GM21515 (cell line): ENCODE measurements around the gene SNX27.
"Not testable (repeated sequence)": the region's sequence is repeated elsewhere in the genome, so short reads cannot be mapped to it uniquely, and the experiment has no call there.

Source experiments
- ATAC-seq: cut with Tn5 transposase; IDR thresholded peaks from one replicate; pipeline ENCODE4 v1.9.1; 2021; ENCODE audit not compliant: unreplicated experiment

The SNX27 gene

DNA sequence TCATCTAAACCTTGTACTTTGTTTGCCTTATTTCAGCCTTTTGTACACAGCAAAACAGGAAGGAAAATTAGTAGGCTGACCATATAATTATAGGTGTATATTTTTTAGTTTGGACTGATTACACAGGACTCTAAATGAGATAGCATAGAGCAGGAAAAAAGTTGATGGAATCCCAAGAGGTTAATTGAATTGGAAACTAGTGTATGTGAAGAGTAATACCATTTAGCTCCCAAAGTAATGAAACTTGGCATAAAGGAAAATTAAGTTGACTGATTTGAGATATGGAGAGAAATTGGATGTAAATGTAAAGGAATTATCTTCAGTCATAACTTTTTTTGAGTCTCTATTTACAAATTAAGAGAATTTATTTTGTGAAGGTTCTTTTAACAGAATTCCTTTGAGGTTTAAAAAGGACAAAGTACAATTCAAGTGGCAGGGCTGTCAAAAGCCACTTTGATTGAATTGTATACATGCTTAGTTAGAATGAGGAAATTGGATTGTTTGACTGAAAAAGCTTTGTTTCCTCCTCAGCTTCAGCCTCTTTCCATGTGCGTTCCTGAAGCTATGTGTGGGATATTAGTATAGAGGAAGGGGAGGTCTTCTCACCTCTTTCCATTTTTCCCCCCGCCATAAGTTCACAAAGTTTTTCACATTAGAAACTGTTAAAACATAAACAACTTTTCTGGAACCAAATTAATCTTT is 26.4 kb downstream of the SNX27 start:
- ATAC-seq, result no peak

DNA sequence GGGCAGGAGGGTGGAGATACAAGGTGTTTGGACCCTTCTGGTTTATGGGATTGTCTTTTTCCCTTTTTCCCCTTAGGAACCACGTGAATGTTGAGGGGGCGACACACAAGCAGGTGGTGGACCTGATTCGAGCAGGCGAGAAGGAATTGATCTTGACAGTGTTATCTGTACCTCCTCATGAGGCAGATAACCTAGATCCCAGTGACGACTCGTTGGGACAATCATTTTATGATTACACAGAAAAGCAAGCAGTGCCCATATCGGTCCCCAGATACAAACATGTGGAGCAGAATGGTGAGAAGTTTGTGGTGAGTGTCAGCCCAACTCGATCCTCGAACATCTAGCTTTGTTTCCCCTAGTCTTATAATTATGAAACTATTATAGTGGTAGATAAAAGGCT is 27.0 kb downstream of the SNX27 start:
- no peak for ATAC-seq

DNA sequence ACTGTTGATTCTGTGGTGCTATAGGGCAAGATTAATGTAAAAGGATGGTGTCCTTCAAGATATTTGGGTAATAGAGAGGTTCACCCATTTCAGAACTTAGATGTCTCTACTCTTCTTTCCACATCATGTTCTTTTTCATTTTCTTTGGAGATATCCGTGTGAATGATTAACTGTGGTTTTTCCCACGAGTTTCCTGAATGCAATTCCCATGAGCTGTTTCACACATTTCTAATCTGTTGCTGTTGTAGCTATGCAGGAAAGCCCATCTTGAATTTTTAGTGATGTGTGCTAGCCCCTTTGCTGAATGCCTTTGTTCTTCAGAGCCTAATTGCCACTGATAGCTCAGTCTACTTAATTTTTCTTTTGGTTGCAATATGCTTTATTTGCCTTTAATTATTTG is 27.6 kb downstream of the SNX27 start:
- ATAC-seq, result no peak

DNA sequence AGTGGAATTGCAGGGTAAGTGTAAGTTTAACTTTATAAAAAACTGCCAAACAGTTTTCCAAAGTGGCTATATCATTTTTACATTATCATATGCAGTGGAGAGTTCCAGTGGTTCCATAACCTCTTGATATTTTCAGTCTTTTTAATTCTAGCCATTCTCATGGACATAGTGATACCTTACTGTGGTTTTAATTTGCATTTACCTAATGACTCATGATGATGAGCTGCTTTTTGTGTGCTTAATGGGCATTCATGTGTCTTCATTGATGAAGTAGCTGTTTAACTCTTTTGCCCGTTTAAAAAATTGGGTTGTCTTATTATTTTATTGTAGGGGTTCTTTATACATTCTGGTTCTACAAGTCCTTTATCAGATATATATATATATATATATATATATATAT is 29.4 kb downstream of the SNX27 start:
- no peak for ATAC-seq

DNA sequence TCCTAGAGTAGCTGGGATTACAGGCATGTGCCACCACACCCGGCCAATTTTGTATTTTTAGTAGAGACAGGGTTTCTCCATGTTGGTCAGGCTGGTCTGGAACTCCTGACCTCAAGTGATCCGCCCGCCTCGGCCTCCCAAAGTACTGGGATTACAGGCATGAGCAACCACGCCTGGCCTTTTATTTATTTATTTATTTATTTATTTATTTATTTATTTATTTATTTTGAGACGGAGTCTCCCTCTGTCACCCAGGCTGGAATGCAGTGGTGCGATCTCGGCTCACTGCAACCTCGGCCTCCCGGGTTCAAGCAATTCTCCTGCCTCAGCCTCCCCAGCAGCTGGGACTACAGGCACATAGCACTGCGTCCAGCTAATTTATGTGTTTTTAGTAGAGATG is 31.2 kb downstream of the SNX27 start:
- not testable (repeated sequence) for ATAC-seq

DNA sequence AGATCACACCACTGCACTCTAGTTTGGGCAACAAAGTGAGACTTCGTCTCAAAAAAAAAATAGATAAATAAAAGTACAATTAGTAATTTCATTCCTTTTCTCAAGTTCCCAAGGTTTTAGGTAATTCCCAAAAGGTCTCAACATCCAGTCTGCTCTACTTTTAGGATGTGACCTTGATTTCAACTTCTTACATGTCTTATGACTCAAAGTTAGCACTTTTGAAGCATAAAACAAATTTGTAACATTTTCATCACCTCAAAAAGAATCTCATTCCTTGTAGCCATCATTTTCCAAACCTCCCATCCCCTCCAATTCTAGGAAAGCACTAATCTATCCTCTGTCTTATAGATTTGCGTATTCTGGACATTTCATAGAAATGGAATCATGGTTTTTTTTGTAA is 32.2 kb downstream of the SNX27 start:
- no peak for ATAC-seq

DNA sequence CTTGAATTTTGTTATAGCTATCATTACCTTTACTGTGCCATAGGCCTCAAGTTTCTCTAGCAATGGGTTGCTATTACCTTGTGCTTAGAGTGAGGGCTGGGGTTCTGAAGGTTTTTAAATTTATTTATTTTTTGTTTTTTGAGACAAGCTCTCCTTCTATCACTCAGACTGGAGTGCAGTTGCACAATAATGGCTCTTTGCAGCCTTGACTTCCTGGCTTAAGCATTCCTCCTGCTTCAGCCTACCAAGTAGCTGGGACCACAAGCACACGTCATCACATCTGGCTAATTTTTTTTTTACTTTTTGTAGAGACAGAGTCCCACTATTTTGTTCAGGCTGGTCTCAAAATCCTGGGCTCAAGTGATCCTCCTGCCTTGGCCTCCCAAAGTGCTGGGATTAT is 41.5 kb downstream of the SNX27 start:
- ATAC-seq, result no peak

DNA sequence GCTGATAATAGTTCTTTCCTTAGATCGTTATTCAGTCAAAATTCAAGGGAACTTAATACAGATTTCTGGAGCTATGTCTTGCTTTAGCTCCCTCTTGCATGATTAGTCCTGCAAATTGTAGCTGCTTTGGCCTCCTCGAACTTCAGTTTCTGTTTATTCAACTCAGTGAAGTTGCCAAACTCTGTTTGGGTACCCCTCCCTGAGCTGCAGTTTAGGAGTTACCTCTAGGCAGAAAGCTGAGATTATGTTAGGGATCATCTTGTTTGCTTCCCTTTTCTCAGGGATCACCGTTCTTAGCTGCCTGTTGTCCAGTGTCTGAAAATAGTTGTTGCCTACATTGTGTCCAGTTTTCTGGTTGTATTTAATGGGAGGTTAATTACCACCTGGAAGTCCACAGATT is 43.5 kb downstream of the SNX27 start:
- ATAC-seq, result no peak

DNA sequence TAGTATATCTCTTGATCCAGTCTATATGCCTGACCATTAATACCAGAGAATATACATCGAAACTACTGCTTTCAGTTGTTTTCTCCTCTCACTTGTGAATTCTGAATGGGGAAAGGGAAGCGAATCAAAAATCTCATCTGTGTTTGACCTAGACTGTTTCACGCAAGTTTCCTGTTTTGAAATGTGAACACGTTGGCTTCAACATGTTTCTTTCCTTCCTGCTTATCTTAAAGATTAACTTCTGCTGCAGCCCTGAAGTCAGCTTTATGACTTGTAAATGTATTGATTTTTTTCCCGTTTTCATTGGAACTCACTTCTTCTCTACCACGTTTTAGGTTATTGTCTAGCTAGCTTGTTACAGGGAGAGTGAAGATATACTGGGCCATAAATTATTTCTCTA is 49.9 kb downstream of the SNX27 start:
- no peak for ATAC-seq

DNA sequence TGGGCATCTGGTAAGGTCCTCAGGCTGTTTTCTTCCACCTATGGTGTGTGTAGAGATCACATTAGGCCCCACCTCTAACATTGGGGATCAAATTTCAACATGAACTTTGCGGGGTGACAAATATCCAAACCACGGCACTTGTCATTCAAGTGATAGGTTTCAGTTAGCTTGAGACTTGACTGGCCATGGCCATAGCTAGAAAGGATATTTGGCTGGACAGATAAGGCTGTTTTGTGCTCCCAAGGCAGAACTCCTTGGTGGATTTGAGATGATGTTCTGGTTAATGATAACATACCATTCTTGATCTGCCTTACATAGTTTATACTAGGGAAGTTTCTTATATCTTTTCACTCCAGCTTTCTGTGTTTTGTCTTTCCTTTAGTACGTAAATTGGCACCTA is 56.2 kb downstream of the SNX27 start:
- no peak for ATAC-seq

DNA sequence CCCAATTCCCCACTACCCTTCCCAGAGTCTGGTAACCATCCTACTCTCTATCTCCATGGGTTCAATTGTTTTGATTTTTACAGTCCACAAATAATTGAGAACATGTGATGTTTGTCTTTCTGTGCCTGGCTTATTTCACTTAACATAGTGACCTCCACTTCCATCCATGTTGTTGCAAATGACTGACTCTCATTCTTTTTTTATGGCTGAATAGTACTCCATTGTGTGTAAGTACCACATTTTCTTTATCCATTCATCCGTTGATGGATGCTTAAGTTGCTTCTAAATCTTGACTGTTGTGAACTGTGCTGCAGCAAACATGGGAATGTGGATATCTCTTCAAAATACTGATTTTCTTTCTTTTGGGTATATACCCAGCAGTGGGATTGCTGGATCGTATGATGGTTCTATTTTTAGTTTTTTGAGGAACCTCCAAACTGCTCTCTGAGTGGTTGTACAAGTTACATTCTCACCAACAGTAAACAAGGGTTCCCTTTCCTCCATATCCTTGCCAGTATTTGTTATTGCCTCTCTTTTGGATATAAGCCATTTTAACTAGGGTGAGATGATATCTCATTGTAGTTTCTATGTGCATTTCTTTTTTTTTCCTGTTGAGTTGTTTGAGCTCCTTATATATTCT is 58.3 kb downstream of the SNX27 start:
- ATAC-seq, result not testable (repeated sequence)

DNA sequence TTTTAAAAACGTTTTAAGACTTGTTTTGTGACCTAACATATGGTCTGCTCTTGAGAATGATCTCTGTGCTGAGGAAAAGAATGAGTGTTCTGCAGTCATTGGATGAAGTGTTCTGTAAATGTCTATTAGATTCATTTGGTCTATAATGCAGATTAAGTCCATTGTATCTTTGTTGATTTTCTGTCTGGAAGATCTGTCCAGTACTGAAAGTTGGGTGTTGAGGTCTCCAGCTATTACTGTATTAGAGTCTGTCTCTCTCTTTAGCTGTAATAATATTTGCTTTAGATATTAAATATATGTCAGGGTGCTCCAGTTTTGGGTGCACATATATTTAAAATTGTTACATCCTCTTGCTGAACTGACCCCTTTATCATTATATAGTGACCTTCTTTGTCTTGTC is 61.6 kb downstream of the SNX27 start:
- ATAC-seq, result no peak

DNA sequence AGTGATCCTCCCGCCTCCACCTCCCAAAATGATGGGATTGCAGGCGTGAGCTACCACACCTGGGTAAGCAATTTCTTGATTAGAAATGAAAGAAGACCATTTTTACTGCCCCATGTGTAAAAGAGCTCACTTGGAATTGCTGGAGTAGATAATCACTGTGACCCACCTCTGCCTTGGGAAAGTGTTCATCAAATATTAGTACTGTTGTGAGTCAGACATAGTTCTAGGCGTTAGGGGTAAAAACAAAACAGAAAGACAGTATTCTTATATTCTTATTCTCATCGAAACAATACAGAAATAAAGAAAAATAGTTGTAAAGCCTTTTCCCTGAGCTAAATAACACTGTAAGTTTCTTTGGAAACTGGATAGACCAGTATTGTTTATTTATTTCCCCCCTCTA is 68.5 kb downstream of the SNX27 start:
- no peak for ATAC-seq

DNA sequence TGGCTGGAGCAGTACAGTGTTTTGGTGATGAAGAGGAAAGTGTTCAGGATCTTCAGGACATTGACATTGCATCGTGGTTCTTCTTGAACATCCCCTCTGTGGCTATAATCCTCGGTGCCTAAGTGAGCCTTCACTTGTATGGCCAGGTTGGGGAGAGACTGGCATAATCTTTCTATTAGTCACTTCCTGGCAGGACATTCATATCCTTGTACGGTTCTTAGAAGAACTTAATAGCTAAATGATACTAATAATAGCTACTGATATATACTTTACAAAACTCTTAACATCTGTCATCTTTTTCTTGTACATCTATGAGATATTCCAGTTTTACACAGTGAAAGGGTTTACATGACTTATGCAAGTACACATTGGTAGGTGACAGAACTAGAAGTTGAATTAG is 69.0 kb downstream of the SNX27 start:
- ATAC-seq, result no peak

DNA sequence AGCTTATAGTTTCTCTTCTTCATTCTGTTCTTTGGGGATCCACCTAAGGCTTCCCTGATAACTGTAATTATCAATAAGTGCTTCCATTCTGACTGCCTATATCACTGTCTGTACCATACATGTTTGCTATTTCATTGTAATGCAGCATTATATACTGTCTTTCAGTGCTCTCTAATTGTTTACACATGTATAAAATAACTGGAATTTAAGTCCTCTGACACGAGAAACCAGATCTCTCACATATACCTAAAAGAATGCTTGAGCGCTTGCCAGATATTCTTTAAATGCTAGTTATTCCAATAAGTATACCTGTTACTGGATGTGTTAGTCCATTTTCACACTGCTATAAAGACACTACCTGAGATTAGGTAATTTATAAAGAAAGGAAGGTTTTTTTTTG is 70.1 kb downstream of the SNX27 start:
- no peak for ATAC-seq

DNA sequence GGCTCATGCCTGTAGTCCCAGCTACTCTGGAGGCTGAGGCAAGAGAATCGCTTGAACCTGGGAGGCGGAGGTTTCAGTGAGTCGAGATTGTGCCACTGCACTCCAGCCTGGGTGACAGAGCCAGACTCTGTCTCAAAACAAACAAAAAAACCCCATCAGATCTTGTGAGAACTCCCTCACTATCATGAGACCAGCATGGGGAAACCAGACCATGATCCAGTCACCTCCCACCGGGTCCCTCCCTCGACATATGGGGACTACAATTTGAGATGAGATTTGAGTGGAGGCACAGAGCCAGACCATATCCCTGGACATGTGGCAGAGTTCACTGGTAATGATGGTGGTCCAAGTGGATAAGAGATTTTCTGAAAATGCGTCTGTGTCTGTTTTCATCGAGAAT is 71.1 kb downstream of the SNX27 start:
- not testable (repeated sequence) for ATAC-seq

DNA sequence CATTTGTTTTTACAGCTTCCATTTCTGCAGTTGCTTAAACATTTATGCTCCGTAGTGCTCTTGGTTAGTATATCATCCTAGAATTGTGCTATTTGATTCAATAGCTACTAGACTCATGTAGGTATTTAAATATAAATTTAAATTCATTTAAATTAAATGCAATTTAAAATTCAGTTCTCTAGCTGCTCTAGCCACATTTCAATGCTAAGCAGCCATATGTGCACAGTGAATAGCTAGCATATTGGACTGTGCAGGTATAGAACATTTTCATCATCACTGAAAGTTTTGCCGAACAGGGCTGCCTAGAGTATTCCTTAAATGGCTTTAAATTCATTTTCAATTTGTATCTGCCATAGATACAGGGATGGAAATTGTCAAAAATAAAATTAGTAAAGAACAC is 72.3 kb downstream of the SNX27 start:
- no peak for ATAC-seq

DNA sequence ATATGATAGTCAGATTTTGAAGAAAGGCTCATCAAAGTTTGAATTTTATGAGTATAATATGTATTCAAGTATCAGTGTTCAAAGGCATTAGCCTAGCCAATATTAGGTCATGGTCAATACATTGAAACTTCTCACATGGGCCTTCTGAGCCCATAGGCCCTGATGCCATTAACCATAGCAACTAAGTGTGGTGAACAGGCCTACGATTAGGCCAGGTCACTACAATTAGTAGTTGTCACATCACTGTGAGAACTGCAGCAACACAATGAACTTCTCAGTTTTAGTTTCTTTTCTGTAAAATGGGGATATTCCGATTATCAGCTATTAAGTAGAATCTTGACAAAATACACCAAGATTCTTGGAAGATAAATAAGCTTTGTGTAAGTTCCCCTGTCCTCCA is 74.7 kb downstream of the SNX27 start:
- no peak for ATAC-seq

DNA sequence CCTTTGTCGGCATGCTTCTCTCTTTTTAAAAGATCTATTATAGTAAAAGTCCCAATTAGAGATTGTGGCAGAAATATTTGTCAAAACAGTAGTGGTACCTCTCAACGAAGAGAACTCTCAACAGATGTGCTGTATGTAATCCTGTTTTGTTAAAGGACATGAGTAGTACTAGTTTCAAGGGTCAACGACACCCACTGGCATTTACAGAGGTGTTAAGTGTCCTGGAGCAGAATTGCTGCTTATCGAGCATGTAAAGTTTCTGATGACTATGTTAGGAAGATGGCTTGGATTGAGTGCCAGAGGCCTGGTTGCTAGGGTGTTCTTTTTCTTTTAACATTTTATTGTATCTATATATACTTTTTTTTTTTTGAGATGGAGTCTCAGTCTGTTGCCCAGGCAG is 77.6 kb downstream of the SNX27 start:
- ATAC-seq, result no peak

DNA sequence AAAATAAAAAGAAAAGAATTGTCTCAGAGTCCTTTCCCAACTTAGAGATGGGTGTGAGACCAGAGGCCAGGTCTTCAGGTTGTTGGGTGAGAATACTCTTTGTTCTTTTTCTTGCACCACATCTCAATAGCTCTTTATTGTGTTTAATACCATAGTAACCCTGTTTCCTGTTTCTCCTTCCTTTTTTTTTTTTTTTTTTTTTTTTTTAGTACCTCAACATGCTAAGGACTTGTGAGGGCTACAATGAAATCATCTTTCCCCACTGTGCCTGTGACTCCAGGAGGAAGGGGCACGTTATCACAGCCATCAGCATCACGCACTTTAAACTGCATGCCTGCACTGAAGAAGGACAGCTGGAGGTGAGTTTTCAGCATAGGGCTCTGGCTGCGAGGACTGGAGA is 80.4 kb downstream of the SNX27 start:
- no peak for ATAC-seq

DNA sequence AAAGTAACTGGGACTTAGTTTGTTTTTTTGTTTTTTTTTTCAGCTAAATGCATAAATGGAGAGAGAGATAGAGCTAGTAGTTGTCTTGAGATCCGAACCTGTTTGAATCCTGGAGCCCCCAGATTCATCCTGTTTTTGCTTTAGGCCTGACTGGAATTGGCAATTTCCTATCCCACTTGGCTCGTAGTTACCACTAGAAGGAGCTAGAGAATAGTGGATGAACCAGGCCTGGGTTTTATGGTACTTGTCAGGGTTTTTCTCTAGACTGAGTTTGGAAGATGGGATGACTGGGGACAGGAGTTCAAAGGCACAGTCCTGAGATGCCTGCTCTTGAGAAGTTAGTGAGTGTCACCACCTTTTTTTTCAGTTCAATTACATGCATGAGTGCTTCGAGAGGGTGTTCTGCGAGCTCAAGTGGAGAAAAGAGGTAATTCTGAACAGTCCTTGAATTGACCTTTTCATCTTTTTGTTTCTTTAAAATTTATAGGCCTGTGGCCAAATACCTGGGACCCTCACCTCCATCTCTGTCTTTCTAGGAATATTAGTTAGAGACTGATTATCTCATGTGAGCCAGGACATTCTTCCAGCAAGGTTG is 81.3 kb downstream of the SNX27 start:
- ATAC-seq, result no peak

DNA sequence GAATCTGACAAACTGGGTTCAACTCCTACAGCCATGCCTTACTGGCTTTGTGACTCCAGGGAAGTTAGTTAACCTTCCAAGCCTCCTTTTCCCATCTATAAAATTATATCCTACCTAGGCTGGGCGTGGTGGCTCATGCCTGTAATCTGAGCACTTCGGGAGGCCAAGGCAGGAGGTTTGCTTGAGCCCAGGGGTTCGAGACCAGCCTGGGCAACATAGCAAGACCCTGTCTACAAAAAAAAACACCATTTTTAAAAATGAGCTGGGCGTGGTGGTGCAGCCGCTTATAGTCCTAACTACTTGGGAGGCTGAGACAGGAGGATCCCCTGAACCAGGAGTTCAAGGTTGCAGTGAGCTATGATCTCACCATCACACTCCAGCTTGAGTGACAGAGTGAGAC is 89.7 kb downstream of the SNX27 start:
- no peak for ATAC-seq

DNA sequence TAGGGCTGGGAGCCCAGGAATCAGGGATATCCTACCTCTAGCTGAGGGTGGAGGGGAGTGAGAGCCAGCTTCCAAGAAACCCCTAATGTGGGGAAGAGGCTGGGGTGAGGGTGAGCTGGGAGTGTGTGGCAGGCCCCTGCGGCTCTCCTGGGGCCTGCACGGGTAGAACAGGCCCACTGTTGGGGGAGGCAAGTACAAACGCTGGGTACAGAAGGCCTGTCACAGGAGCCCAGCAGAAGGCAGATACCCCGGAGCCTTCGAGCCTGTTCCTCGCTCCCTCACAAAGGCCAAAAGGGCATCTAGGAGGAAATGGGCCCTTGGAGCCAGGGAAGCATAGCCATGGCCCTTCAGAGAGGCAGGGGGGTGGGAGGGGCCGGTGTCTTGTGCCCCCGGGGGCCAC is 91.1 kb downstream of the SNX27 start:
- ATAC-seq, result no peak
